RWPE2 (cell line): ENCODE data around the gene EYA4.

Source experiments
- ATAC-seq: fragments of 200-7000 bp; cut with Tn5 transposase; 3 replicates; pipeline ENCODE4 v1.9.1; 2021; ENCODE audit warnings: low read depth
- DNase-seq: peaks from one replicate; pipeline ENCODE4 v3.0.0-alpha.2; 2020; ENCODE audit warnings: low spot score
- H3K27ac ChIP-seq: fragments of 450-650 bp; 2 replicates; pipeline ENCODE4 v1.5.1; 2017; ENCODE audit warnings: mild to moderate bottlenecking; ENCODE audit not compliant: poor library complexity, severe bottlenecking
- H3K27me3 ChIP-seq: fragments of 250-450 bp; sonication (Bioruptor Pico); 2 replicates; pipeline ENCODE4 v1.5.1; 2021; ENCODE audit warnings: mild to moderate bottlenecking, moderate library complexity; ENCODE audit not compliant: insufficient read depth, poor library complexity, severe bottlenecking
- H3K36me3 ChIP-seq: fragments of 250-450 bp; sonication (Bioruptor Pico); 2 replicates; pipeline ENCODE4 v1.5.1; 2020; ENCODE audit warnings: low read depth, mild to moderate bottlenecking, moderate library complexity
- H3K4me1 ChIP-seq: fragments of 250-450 bp; sonication (Bioruptor Pico); 2 replicates; pipeline ENCODE4 v1.5.1; 2021; ENCODE audit warnings: mild to moderate bottlenecking, moderate library complexity; ENCODE audit not compliant: insufficient read depth, poor library complexity, severe bottlenecking
- H3K4me3 ChIP-seq: fragments of 250-450 bp; sonication (Bioruptor Pico); 2 replicates; pipeline ENCODE4 v1.5.1; 2021; ENCODE audit warnings: mild to moderate bottlenecking, moderate library complexity; ENCODE audit not compliant: severe bottlenecking
- H3K9me3 ChIP-seq: fragments of 250-450 bp; sonication (Bioruptor Pico); 2 replicates; pipeline ENCODE4 v1.5.1; 2021; ENCODE audit warnings: mild to moderate bottlenecking, moderate library complexity; ENCODE audit not compliant: severe bottlenecking
- CTCF ChIP-seq: fragments of 450-650 bp; IDR thresholded peaks from one replicate; pipeline ENCODE4 v1.5.1; 2017; ENCODE audit warnings: mild to moderate bottlenecking, moderate library complexity; ENCODE audit not compliant: poor library complexity, severe bottlenecking

Gene EYA4

GRCh38 chr6:133467231-133467981, 226.2 kb downstream of the EYA4 start:
- no peaks in the 10 kb centered on the region for H3K36me3 ChIP-seq
- H3K27me3 ChIP-seq: peaks cover 6% of the 10 kb centered on the region
- no peak overlapping the region for H3K27ac ChIP-seq
- no peaks in the 10 kb centered on the region for H3K9me3 ChIP-seq
- H3K4me1 ChIP-seq: no peaks in the 10 kb centered on the region
- no peak overlapping the region for H3K4me3 ChIP-seq
- TF ChIP-seq CTCF: no peak
- DNase-seq (no peak), ATAC-seq (no peak)

GRCh38 chr6:133467982-133468380, 226.8 kb downstream of the EYA4 start:
- TF ChIP-seq CTCF: no peak
- ATAC-seq (no peak), DNase-seq (no peak)
- Histone ChIP-seq H3K36me3 (no peaks in the 10 kb centered on the region), H3K27ac (no peak overlapping the region), H3K27me3 (peaks cover 6% of the 10 kb centered on the region), H3K4me3 (no peak overlapping the region), H3K9me3 (no peaks in the 10 kb centered on the region), H3K4me1 (no peaks in the 10 kb centered on the region)

GRCh38 chr6:133468591-133468990, 227.4 kb downstream of the EYA4 start:
- Histone ChIP-seq H3K36me3 (no peaks in the 10 kb centered on the region), H3K27me3 (peaks cover 6% of the 10 kb centered on the region), H3K27ac (no peak overlapping the region), H3K4me1 (no peaks in the 10 kb centered on the region), H3K4me3 (no peak overlapping the region), H3K9me3 (no peaks in the 10 kb centered on the region)
- no peak for TF ChIP-seq CTCF
- ATAC-seq: no peak
- DNase-seq: no peak

GRCh38 chr6:133474516-133474915, 233.4 kb downstream of the EYA4 start:
- DNase-seq (no peak), ATAC-seq (no peak)
- Histone ChIP-seq H3K27ac (no peak overlapping the region), H3K27me3 (no peaks in the 10 kb centered on the region), H3K4me1 (no peaks in the 10 kb centered on the region), H3K4me3 (no peak overlapping the region), H3K36me3 (no peaks in the 10 kb centered on the region), H3K9me3 (no peaks in the 10 kb centered on the region)
- no peak for TF ChIP-seq CTCF

GRCh38 chr6:133478673-133479072, 237.5 kb downstream of the EYA4 start:
- H3K9me3 ChIP-seq: no peaks in the 10 kb centered on the region
- TF ChIP-seq CTCF: no peak
- DNase-seq: no peak
- no peaks in the 10 kb centered on the region for H3K36me3 ChIP-seq
- no peaks in the 10 kb centered on the region for H3K4me1 ChIP-seq
- ATAC-seq: no peak
- no peaks in the 10 kb centered on the region for H3K27me3 ChIP-seq
- no peak overlapping the region for H3K27ac ChIP-seq
- no peak overlapping the region for H3K4me3 ChIP-seq
